COR-L47 (cell line): ENCODE measurements around the gene KRT6B.
"Not testable (repeated sequence)": the region's sequence is repeated elsewhere in the genome, so short reads cannot be mapped to it uniquely, and the experiment has no call there.

Experiments used
- DNase-seq: peaks from one replicate; lab custom pipeline; 2025; lab: John Stamatoyannopoulos, UW

KRT6B gene

DNA sequence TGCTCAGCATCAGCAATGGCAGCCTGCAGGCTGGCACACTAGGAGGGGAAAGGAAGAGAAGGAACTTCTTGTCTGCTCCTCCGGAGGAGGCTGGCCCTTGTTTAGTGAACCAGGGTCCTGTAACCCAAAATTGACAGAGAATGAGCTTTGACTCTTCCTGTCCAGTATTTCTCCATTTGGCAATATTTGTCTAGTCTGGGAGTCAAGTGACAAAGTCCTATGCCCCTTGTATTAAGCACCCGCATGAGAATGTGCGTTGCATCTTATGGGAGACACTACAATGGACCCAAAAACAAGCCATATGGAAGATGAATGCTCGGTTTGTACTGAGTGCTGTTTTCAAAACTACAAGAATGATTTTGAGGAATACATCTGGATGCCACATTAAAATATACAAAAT lies 17.9 kb upstream of the KRT6B start:
- no peak for DNase-seq

DNA sequence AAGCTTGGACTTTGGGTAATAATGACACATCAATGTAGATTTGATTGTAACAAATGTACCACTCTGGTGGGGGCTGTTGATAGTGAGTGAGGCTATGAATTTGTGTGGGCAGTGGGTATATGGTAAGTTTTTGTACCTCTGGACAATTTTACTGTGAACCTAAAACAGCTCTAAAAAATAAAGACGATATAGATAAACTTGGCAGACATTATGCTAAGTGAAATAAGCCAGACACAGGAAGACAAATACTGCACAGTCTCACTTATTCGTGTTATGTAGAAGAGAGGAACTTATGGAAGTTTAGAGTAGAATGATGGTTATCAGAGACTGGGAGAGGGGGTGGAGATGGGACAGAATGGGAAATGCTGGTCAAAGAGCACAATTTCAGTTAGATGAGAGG lies 13.0 kb upstream of the KRT6B start:
- no peak for DNase-seq

DNA sequence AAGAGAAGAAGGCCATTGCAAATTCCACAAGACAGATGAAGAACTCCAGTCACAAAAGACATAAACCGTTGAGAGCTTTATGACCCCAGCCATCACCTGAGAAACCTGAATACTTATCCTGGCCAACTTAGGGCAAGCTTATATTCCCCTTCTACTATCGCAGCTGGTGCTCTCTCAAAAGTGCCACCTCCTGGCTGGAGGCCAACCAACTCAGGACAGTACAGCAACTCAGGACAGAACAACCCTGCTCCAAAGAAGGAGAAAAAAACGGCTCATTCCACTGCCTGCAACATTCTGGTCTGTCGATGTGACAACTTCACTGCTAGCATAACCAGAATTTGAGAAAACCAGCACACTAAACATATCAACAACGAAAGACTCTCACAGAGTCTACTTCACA lies 9.7 kb upstream of the KRT6B start:
- DNase-seq = no peak

DNA sequence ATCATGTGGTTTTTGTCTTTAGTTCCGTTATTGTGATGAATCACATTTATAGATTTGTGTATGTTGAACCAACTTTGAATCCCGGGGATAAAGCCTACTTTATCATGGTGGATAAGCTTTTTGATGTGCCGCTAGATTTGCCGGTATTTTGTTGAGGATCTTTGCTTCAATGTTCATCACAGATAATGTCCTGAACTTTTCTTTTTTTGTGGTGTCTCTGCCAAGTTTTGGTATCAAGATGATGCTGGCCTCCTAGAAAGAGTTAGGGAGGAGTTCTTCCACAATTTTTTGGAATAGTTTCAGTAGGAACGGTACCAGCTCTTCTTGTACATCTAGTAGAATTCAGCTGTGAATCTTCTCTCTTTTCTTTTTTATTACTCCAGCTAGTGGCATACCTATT lies 6.9 kb upstream of the KRT6B start:
- no peak for DNase-seq

DNA sequence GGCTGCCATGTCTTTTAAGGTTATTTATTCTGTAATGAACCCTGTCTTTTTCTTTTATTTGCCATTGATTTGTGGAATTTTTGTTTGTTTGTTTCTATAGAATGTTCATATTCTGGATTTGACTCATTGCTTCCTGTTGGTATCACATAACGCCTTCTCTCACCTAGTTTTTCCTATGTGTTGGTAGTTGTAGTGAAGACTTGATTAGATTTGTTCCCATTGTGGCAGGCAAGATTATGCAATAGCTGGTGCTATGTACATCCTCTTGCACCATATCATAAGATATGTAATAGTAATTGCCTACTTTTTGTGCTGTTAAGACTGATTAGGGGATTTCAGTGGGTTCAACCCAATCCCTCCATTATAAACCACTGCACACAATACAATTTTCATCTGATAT lies 3.9 kb upstream of the KRT6B start:
- DNase-seq = no peak

DNA sequence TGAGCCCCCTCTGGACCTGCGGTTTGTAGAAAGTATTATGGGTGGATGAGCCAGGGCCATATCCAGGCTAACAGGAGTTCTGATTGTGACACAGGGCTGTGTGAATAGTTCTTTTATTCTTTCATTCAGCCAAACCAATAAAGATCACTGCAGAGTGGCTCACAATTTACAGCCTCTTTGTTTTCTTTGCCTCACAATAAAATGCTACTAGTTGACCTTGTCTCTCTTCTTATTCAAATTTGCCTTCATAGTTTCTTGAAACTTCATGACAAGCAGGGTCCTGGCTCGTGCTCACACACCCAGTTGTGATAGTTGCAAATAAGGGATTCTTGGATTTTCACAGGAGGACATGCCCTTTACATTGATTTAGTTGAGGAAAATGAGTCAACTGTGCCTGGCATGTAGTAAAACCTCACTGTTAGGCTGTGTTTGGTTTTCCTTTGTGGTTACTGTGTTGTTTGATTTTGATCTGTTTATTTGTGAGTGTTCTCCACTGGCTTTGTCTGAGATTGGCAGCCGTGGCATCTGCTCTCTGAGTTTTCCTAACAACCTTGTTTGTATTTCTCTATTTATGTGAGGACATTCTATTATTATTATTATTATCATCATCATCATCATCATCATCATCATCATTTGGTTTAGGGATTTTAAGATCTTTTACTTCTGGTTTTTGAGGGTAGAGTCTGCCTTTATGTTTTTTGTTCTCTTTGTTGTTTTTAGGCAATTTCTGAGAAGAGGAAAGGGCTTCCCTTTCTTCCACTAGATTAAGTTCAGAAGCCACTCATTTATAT lies 2.7 kb upstream of the KRT6B start:
- DNase-seq = no peak

DNA sequence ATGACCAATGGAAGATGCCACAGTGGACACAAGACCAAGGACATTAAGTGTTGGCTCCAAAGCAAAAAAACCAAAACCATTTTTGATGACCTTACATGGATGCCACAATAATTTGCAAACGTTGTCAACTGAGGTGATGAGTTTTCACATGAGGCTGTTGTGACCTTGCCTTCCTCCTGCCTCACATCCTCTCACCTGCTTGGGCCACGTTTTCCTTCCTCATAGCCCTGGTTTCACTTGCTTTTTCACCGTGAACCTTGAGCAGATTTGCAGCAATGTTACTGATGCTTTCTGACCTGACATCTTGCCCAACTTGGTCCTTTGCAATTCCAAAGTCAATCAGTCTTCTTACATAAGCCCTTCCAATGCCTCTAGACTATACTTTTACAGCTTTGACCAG lies 3.7 kb downstream of the KRT6B start:
- no peak for DNase-seq

DNA sequence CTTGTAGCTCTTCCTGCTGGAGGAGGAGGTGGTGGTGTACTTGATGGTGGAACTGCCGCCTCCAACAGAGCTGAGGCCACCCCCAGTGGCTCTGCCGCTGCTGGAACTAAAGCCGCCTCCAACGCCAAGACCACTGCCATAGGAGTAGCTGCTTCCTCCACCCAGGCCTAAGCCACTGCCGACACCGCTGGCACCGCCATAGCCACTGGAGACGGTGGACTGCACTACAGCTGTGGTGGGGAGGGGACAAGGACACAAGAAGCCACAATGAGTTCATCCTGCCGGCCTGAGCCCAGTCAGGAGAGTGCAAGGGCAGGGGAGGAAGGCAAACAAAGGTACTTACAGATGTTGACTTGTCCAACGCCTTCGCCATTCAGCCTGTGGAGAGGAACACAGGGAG lies 4.8 kb downstream of the KRT6B start:
- not testable (repeated sequence) for DNase-seq

DNA sequence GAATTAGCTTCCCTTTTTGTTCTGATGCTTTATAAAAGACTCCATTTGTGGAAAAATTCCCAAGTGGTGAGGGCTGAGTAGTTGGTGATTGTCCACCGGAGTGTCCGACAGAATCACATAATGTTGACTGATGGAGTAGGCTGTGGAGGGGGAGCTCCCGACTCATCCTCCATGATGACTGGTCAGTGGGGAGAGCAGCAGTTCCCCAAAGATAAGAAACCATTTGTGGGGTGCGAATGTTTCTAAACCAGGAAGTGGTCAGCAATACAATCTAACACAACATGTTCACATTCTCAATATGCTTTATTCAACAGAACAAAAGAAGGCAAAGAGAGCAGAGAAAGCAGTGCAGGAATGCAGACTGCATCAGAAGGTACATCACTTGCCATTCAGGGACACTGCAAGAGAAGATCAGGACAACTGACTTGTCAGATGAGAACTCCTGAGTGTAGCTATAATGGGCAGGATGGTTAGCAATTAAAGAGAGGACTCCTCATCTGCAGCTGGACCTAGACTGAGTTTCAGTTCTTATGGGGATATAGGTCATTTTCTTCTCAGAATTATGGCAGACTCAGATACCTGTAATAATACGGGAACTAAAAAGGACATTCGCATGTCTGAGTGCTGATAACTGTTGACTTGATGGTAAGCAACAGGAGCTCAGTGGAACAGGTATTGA lies 5.4 kb downstream of the KRT6B start:
- no peak for DNase-seq

DNA sequence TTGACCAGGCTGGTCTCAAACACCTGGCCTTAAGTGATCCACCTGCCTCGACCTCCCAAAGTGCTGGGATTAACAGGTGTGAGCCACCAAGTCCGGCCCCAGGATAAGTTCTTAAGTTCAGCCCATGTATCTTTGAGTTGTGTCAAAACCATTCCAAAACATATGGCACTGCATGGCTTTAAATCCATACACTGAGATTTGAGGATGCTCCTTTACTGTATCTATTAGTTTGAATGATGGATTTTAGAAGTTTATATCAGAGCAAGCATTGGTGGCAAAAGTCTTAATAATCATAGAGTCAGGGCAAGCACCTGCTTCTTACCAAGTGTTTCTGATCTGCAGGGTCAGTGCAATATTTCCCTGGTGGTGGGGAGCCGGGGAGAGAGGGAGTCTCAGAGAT lies 6.1 kb downstream of the KRT6B start:
- no peak for DNase-seq

DNA sequence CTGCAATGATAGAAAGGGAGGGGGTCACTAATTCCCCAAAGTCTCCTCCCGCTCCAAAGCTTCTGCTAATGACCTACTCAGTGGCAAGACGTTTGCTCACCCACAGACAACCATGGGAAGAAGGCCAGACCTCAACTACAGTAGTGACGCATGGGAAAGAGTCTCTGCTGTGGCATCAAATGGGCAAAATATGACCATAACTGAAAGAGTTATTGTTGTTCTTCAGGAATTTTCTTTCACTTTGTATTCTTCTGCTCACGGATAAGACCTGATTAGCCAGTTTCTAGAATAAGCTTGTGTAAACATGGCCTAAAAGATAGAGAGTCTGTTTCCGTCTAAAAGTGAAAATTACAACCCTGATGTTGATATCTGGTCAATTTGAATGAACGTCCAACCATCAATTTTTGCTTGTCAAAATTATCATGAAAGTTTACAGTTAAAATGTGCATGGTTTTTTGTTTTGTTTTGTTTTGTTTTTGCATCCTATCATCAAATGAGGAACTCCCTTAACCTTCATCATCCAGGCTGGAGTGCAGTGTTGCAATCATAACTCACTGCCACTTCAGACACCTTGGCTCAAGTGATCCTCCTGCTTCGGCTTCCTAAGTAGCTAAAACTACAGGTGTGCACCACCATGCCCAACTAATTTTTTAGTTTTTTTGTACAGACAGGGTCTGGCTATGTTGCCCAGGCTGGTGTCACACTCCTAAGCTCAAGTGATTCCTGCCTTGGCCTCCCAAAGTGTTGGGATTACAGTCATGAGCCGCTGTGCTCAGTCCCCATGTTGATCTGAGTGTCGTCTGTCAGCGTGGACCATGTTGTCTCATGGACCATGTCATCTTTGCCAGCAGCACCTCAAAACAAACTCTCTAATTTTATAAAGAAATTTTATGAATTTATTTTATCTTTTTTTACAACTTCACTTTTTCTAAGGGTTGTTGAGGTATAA lies 7.0 kb downstream of the KRT6B start:
- DNase-seq = no peak

DNA sequence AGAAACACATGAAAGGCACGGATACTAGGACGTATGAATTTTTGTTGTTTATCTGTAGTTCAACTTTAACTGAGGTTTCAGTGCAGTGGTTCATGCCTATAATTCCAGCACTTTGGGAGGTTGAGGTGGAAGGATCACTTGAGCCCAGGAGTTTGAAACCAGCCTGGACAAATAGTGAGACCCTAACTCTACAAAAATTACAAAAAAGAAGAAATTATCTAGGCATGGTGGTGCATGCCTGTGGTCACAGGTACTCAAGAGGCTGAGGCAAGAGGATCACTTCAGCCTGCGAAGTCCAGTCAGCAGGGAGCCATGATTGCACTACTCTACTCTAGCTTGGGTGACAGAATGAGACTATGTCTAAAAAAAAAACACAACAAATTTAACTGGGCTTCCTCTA lies 8.0 kb downstream of the KRT6B start:
- no peak for DNase-seq

DNA sequence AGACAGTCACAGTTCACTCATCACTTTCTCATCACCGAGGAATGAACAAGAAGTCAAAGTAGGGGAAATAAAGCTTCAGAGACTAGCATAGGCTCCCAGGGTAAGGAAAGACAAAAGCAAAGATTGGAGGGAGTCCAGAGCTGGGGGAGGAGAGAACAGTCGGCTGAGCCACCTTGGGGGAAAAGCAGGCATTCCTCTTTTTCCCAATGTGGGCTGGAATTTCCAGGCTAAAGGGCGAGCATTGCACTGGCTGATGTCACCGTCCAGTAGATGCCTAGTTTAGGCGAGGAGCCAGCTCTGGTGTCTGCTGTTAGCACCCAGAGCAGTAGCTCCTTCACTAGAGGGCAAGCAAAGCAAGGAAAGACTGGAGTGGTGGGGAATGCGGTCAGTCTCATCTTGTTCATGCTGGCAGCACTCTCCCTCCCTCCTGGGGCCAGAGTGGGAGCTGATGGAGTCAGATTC lies 9.3 kb downstream of the KRT6B start:
- no peak for DNase-seq

DNA sequence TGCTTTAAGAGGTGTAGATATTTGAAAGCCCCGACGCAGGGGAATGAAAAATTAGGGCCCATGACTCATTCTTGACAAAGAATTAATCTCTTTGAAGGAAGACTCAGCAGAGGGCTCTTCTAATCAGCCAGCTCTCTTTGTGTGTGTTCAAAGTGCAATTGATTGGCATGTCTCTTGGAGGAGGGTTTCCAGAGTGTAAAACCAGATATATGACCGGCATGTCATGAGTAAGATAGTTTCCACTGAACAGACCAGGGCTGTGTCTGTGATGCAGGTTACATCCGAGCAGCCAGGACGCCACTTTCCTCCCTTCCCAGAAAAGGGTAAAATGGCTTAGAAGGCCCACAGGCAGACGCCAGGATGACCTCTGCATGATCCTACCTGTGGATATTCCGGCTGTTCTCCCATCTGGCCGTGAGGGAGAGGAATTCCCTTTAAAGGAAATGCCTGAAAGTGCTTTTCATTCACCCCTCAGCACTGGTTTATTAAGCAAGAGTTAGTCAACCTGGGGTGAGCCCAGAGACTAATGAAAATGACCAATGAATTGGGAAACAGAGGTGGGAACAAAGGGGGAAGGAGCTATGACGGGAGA lies 10.5 kb downstream of the KRT6B start:
- no peak for DNase-seq

DNA sequence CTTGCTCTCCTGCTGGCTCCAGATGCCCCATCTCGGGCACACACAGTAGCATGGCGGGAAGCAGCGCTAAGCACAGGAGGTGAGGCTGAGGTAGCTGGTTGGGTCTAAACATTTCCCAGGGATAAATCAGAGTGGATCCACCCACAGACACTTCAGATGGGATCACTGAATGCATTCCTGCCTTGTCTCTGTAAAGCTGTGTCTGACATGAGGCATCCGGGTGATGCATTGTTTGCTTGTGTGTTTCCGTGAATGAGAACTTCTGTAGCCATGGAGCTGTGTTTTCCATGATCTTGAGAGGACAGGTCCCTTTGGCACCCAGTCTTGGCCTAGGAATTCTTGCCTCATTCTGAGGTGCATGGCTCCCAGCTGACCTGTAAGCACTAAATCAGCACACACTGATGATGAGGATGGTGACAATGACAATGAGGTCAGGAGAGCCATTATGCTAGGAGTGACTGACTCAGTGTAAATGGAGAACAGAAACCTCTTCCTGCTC lies 11.1 kb downstream of the KRT6B start:
- DNase-seq = no peak

DNA sequence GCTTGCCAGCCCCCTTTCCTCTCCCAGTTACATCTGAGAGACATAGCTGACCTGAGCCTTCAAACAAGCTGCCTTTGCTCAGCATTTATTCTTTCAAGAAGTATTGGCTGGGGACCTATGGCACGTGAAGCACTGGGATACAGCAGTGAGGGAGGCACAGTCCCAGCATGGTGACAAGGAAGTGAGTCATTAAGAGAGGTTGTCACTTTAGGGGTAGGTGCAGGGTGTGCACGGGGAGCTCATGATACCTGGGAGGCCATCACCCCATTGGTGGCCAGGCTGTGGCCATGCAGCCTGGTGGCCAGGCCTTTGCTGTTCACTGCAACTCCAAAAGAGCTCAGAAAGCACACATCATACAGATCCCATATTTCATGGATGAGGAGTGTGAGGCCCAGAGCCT lies 12.1 kb downstream of the KRT6B start:
- DNase-seq = no peak

DNA sequence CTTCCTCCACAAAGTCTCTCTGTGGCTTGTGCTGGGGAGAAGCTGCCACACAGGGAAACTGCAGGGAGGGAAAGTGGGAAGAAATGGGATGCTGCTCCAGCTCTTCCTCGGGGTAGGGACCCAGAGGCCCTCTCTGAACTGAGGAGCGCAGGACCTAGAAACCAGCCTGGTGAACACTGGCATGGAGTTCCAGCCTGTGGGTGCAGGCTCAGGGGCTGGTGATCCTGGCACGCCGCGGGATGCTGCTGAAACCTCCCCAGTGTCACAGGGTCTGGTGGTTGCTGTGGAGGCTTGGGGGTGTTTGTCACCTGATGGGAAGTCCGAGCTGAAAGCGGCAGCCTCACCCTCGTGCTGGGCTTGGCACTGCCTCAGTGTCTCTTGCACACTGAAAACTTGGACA lies 12.5 kb downstream of the KRT6B start:
- no peak for DNase-seq

DNA sequence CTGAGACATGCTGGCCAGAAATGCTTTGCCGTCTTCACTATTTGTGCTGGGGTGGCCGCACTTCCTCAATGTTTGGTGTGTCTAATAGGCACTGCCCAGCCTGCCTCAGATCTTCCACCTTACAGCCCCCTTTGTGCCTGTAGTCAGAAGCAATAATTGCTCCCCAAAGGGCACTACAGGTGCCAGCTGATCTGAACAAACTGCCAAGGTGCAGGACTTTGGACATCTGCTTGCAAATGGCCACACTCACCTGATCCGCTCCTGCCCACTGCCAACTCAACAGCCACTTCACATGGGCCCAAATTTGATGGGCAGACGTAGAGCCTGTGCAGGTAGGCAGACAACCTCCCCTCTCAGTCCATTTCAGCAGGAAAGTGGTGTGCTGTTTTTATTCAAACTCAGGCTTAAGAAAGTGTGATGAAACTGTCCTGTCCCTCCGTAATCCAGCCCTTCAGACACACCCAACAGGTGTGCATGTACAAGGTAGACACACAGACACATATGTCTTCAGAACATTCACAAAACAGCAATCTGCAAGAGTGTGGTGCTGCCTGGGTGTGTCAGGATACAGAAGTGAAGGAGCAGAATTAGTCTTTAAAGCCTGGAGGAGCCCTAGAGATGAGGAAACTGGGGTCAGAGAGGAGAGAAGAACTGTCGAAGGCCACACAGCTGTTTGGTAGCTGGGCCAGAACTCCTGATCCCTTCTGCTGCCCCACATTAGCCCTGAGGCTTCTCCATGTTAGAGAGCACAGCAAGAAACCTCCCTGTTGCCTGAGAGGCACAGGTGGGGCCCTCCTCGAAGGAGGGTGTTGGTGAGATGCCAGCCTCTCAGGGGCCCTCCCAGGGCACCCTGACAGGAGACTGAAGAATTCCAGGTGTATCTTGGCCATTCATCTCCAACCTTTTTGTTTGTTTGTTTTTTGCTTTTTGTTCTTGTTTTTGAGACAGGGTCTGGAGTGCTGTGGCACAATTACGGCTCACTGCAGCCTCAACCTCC lies 13.3 kb downstream of the KRT6B start:
- no peak for DNase-seq

DNA sequence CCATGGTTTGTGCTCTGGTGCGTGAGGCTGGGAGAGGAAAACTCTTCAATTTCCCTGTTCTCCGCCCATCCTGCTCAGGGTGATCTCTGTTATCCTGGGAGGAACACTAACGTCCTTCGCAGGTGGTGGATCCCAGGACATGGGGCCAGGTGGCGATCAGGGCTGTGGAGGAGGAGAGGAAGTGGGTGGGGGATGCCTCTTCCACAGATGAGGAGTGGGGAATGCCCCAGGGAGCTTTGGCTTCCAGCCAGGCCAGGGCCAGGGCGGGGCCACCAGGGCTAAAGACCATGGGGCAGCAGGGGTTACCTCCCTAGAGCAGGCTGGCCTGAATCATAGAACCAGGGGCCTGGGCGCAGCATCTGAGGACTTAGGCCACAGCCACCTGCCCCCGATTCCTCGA lies 14.4 kb downstream of the KRT6B start:
- DNase-seq = no peak

DNA sequence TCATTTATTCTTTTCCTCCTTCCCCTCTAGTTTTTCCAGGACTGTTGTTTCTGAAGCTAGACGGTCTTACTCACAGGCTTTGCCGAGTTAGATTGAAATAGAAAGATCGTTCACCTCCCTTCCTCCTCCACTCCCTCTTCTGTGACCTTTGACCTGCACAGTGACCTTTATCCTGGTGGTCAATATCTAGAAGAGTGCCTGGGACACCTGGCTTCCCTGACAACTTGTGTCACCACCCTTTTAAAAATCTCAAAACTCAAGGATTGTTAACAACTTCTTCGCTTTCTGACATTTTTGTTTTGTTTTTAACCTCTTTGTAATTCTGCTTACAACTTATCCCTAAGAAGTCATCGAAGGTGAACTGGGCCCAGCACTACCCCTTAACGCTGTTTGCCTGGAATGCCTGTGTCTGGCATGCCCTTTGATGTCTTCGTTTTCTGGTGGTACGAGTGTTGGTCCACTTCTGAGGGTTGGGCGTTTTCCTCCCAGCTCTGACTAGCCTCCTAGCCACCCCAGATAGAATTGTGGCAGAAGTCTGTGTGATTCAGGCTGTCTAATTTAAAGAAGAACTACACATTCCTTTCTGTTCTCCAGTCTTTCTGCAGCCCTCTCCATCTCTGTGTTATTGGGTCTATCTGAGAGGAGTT lies 15.0 kb downstream of the KRT6B start:
- no peak for DNase-seq
